ENCODE results near the gene ADCY5.

- TF ChIP-seq CBX2 (IDR thresholded peaks at IDR 0.05; ENCODE audit: borderline replicate concordance, low read depth) (no peak), USF2 (IDR thresholded peaks at IDR 0.05) (no peak), ATOH8 (CRISPR knock-in tag; IDR thresholded peaks at IDR 0.05; ENCODE audit: low read depth) (no peak), EP300 (IDR thresholded peaks at IDR 0.05) (no peak), CTCF (IDR thresholded peaks at IDR 0.05) (no peak), MAZ (IDR thresholded peaks at IDR 0.05; ENCODE audit: borderline replicate concordance, low read depth, low read length) (no peak), POLR2A (IDR thresholded peaks at IDR 0.05; ENCODE audit: low read length) (no peak), CBX8 (IDR thresholded peaks at IDR 0.05) (no peak), PBX3 (IDR thresholded peaks at IDR 0.05) (no peak), NFE2L2 (conservative IDR thresholded peaks at IDR 0.05; ENCODE audit: low read length) (no peak), PHF8 (IDR thresholded peaks at IDR 0.05; ENCODE audit: borderline replicate concordance, low read depth) (no peak), ZSCAN20 (CRISPR knock-in tag; IDR thresholded peaks at IDR 0.05) (no peak), RAD21 (conservative IDR thresholded peaks at IDR 0.05 in 1 of 2, IDR thresholded peaks at IDR 0.05 in 1 of 2) (no peak), MAX (IDR thresholded peaks at IDR 0.05) (no peak)
Measured at GRCh38 chr3:123344907-123345594, 103.8 kb downstream of the ADCY5 start.

All from A549 (cell line).